Left forelimb (tissue), 1 donor: ENCODE measurements around the gene ARVCF.

ENCODE experiments used
- DNase-seq: peaks from one replicate; pipeline ENCODE4 v3.0.0-alpha.2; 2018; ENCODE audit warnings: low spot score

ARVCF gene

DNA sequence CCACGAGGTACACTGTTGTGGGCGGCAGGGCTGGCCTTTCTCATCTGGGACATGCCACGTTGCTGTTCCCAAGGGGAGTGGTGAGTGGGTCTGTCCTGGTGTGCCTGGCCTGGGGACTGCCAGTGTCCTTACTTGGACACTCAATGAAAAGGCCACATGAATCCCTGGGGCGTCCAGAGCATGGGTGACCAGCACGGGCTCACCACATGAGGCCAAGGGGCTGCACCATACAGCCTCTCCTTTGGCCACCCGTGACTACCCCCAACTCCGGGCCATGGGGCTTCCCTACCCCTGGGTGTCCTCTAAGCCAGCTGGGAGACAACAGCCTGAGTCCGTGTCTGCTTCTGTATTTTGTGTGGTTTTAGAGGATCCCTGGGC is 54.8 kb downstream of the ARVCF start:
- DNase-seq: no peak

DNA sequence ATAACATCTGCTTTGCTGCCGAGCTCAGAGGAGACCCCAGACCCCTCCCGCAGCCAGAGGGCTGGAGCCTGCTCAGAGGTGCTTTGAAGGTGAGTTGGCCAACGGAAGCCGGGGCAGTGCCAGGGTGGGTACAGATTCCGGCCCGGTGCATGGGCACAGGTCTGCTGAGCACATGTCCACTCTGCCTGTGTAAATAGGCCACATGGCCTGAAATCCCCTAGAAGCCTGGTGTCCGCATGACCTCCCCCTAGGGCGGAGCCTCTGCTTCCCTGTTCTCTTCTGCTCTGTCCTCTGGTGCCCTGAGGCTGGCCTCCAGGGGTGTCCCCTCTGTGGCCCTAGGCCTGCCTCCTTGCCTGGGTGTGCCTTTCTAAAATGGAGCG is 55.4 kb downstream of the ARVCF start:
- DNase-seq: no peak

DNA sequence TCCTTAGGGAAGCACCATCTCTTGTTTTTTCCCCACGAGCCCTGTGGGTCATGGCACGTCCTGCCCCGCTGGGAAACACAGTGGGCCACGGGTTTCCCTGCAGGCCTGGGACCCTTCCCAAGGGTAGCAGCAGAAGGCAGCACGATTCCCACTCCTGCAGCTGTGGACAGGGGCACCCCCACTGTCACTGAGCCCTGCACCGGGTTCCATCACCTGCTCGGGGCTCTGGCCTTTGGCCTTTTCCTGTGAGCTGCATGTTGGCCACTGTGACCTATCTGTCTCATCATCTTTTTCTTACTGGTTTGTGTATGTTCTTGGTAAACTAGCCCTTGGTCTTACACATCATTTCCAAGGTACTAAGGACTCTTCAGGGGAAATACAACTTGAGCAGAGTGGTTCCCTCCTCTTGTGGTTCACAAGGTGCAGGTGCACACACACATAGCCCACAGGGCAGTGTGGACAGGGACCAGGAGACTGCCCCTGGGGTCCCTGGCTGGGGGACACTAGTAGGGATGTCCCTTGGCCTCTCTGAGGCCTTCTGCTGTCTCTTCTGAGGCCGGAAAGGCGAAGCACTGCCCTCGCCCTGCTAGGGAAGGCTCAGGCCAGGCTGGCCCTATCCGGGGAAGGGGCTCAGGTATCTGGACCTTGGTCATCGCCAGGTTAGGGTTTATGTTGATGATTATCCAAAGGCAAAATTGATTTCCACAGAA is 56.0 kb downstream of the ARVCF start:
- DNase-seq: no peak

DNA sequence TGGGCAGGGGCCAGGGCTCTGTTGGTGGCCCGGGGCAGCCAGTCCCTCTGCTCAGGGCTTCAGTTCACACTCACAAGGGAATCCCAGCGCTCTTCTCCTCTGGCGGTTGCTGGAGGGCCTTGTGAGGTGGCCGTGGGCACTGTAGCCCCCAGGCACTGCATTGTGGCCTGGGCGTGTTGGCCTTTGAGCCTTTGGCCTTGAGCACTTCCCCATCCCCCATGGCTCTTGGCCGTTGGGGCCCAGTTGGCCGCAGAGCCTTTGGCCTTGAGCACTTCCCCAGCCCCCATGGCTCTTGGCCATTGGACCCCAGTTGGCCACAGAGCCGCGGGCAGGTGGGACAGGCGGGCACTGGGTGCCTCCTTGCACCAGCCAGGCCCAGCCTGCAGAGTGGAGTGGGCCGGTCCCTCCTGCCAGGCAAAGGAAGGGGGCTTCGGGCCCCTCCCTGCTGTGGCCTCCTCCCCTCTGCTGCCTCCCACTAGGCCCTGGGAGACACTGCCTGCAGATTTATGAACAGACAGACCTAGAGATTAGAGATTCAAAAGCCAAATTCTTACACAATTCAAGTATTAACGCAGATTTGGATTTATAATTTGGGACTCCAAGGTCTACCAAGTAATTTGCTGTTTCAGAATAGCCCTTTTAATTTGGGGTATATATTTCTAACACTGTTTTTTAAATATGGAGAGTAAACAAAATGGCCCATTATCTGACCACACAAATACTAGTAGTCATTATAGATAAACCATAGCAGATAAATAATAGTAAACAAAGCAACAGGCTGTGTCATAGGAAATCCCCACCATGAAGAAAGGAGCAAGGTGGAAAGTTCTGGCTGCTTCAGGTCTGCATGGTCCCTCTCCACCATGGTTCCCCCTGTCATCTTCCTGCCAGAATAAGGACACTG is 56.8 kb downstream of the ARVCF start:
- DNase-seq: no peak

DNA sequence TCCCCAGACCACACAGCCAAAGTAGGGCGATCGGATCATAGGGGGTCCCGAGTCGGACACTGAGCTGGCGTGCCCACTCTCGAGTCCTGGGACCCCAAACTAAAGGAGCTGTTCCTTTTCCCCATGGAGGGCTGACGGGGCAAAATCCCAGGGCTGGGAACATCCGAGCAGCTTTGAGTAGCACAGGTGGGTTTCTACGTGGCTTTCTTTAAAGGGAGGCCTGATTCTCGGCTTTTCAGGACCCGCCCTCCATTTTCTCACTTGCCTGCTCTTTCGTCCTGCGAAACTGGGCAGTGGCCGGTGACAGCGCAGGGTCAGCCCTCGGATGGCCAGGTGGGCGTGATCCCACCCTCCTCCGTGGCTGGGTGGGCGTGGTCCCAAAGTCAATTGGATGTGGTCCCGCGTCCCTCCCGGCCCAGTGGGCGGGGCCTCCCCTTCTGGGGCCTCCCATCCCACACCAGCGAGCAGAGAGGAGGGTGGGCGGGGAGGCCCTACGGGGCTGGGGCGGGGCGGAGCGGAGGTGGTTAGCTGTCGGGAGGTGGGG is 57.5 kb downstream of the ARVCF start:
- DNase-seq: peak; percentile 88

DNA sequence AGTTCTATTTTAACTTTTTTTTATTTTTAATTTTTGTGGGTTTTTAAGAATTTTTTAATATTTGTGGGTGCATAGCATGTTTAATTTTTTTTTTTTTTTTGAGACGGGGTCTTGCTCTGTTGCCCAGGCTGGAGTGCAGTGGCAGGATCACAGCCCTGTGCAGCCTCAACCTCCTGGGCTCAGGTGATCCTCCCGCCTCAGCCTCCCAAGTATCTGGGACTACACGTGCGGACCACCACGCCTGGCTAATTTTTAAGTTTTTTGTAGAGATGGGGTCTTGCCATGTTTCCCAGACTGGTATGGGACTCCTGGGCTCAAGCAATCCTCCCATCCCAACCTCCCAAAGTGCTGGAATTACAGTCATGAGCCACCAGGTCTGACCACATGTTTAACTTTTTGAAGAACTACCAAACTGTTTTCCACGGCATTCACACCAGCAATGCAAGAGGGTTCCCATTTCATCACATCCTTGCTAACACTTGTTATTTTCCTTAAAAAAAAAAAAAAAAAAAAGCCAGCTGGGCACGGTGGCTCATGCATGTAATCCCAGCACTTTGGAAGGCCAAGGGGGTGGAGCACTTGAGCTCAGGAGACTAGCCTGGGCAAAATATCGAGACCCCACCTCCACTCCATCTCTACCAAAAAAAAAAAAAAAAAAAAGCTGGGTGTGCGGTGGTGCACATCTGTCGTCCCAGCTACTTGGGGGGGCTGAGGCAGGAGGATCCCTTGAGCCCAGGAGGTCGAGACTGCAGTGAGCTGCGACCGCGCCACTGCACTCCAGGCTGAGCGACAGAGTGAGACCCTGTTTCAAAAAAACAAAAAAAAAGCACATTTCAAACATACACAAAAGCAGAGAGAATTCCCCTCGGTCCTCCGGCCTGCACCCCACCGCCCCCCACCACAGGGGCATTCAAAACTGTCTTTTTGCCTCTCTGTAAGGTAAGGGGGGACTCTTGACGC is 58.3 kb downstream of the ARVCF start:
- DNase-seq: no peak

DNA sequence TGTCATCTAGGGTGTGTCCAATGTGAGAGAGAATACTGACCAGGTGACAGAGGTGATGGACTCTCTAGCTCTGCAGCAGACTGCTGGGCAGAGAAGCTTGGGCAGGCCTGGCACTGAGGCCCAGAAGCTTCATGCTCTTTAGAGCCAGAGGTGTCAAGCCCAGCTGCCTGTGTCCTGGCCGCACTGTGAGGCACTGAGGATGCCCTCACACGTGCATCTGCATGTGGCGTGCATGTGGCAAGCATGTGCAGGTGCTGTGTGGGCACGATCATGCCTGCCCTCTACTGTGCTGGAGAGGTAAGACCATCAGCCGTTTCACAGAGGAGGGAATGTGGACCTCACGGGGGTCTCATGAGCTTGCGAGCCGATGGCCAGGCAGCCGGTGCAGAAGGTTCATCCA is 59.2 kb downstream of the ARVCF start:
- no peak for DNase-seq

DNA sequence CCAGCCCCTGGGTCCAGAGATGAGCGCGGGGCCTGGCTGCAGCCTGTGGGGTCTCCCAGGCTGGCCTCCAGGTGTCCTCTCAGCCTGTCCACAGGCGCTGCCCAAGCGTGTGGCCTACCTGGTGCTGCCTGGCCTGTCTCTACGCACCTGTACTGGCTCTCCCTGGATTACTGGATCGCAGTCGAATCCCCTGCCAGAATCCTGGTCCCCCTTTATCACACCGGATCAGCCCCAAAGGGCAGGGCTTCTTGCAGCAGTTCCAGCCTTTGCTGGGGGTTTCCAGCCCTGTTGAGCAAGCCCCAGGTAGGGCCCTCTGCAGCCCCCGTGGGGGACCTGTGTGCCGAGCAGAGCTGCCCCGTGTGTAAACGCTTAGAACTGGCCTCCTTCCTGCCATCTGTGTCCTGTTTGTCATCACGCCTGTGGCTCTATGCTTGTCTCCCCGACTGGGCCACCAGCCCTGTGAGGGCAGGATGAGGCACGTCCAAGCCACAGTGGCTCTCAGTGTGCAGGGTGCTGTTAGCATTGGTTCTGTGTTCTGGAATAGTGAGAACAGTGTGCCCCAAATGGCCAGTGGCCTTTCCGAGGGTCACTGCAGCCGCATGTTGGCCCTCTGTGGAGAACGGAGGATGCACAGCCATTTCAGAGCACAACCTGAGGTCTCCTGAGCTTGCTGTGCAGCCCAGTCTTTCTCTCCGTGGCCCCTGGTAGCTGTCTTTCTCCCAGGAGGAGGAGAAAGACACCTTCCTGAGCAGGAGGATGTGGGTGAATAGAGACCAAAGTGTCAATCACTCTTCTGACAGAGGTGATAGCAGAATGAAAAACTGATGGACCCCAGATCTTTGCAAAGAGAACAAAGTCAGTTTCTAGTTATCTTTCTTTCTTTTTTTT is 61.1 kb downstream of the ARVCF start:
- DNase-seq: no peak

DNA sequence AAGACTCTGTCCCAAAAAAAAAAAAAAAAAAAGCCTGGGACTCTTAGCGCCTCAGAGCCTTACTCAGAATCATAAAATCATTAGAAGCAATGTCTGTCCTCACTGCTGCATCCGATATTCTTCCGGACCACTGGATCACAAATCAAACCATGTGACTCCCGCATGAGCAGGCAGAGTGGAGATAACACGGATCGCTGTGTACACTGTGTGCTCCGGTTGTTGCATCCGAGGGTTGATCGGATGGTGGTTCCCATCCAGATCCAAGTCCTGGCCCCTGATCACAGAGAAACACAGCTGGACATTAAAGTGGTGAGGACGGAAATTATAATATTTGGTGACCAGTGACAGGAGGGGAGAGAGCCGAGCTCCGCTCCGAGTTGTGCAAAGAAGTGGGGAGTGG is 65.3 kb downstream of the ARVCF start:
- no peak for DNase-seq

DNA sequence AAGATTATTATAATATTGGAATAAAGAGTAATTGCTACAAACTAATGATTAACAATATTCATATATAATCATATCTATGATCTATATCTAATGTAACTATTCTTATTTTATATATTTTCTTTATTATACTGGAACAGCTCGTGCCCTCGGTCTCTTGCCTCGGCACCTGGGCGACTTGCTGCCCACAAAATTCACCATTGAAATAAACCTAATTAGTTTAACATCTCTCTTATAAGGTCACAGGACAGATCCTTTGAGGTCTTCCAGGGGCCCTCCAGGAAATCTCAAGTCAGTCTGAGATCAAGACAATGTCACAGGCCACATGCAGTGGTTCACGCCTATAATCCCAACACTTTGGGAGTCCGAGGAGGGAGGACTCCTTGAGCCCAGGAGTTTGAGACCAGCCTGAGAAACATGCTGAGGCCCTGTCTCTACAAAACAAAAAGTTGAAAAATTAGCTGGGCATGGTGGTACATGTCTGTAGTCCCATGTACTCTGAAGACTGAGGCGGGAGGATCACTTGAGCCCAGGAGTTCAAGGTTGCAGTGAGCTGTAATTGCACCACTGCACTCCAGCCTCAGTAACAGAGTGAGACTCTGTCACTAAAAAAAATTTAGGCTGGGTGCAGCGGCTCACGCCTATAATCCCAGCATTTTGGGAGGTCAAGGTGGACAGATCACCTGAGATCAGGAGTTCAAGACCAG is 68.4 kb downstream of the ARVCF start:
- no peak for DNase-seq

DNA sequence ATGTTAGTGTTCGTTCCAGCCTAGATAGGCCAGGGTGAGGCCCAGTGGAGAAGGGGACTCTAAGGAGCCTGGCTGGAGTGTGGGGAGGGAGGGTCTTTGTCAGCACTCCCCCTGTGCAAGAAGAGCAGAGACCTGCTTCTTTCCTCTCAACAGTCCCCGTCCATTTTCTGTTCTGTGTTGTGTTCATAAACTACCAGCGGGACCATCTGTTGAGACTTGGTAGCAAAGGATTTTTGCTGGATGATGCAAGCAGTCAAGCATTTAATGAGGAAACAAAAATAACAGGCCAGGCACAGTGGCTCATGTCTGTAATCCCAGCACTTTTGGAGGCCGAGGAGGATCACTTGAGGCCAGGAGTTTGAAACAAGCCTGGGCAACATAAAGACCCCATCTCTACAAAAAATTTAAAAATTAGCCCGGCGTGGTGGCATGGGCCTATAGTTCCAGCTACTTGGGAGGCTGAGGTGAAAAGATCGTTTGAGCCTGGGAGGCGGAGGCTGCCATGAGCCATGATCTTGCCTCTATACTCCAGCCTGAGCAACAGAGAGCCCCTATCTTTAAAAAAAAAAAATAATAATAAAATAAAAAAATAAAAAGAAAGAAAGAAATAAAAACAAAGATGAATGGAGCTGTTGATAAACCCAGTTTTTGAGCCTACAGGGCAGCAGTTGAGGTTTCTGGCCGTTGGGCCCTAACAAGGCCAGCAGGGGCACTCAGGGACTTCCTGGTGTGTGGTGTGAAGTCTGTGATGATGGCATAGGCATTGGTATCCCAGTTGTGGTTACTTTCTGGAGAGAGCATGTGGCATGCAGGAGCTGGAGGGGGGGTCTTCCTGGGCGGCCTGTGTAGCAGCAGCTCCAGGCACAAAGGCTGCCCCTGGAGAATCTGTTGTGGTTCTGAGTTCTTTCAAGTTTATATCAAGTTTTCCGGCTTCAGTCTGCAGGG is 73.3 kb downstream of the ARVCF start:
- DNase-seq: no peak

DNA sequence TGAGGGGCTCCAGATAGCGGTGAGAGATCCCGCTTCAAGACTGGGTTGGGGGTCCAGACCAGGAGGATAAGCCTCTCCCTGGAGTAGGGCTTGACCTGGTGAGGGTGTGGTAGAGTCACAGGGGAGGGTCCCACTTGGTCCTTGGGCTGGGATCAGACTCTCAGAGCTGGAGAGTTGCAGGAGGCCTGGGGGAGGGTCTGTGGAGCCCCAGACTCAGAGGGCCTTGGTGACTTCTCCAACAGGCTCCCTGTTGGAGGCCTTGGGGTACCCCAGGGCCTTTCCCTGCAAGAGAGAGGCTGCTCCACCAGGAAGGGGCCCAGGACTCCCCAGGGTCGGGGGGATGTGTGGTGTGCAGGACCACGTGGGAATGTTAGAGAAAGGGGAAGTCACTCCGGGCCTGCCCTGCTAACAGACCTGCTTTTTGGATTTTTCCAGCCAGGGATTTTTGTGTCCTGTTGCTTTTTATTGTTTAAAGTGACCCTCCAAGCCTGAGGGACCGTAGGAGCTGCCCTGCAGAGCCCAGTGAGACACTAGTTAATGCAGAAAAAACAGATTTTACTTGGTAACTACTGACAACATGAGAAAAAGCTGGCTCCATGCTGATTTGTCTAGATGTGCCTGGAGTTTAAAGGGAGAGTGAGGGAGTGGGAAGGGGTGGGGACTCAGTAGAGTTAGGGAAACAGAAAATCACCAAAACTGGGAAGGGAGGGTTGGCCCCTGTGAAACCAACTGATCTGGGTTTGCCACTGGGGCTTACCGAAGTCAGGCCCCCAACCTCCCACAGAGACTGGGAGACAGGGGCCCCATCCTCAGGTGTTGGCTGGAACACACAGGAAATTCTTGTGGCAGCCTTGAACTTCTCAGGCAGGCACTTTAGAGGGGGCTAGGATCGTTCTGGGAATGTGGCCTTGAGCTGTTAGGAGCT is 74.2 kb downstream of the ARVCF start:
- no peak for DNase-seq

DNA sequence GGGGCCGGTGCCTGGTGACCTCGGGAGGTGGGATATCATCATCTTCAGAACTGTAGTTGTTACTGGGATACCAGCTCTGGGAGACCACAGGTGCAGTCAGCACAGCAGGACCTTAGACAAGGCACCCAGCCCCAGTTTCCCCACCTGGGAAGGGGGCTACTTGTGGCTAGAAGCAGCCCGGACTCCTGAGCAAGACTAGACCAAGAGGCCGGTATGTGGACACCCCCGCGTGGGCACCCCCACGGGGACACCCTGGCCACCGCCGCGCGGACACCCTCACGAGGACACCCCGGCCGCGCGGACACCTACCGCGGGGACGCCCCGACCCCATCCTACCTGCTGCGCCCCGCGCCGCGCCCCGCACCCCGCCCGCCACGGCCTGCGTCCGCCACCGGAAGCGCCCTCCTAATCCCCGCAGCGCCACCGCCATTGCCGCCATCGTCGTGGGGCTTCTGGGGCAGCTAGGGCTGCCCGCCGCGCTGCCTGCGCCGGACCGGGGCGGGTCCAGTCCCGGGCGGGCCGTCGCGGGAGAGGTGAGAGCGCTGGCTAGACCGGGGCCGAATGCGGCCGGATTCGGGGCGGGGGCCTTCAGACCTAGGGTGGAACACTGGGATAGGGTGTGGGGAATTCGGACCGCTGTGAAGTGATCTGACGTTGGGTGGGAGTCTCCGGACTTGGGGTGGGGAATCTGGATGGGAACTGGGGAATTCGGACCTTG is 75.1 kb downstream of the ARVCF start, which contains the start of the genes COMT and TXNRD2:
TSS of gene COMT (plus strand) at position 408 of the 718 bp plus-strand sequence. CDS start 20,755 bp downstream, outside the sequence.
TSS of gene TXNRD2 (minus strand) at position 454 of the 718 bp plus-strand sequence. CDS start at position 439, 15 bp downstream.
- DNase-seq: no peak

DNA sequence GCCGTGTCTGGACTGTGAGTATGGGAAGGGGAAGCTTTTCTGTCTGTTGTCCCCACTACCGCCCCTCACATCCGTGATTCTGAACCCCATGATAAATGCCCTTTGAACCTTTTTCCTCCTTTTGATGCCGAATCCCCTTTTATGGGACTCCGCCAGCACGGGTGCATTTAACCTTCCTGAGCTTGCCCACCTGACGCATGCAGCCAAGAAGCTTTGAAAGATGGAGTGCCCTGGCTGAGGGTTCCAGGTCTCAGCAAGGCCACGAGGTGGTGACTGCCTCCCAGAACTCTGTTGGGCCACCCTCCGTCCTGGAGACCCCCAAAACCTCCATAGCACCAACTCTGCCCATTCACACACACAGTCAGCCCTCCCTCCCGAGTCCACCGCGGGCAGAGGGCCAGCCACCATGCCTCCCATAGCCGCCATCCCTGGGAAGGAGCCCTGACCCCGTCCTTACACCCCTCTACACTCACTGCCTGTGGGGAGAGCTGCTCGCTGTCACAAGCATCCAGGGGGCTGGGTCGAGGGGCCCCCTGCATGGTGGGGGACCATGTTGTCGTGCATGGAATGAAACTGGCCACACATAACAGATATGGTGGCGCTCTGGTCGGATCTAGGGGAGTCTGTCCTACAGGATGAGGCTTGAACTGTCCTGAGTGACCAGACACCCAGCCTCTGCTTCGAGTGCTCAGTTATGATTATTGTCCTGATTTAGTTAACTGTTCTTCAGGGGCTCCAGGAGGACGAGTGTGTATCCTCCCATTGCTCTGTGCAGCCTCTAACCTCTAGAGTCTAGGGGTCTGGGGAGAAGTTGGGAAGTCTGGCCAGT is 75.9 kb downstream of the ARVCF start:
- DNase-seq: no peak

DNA sequence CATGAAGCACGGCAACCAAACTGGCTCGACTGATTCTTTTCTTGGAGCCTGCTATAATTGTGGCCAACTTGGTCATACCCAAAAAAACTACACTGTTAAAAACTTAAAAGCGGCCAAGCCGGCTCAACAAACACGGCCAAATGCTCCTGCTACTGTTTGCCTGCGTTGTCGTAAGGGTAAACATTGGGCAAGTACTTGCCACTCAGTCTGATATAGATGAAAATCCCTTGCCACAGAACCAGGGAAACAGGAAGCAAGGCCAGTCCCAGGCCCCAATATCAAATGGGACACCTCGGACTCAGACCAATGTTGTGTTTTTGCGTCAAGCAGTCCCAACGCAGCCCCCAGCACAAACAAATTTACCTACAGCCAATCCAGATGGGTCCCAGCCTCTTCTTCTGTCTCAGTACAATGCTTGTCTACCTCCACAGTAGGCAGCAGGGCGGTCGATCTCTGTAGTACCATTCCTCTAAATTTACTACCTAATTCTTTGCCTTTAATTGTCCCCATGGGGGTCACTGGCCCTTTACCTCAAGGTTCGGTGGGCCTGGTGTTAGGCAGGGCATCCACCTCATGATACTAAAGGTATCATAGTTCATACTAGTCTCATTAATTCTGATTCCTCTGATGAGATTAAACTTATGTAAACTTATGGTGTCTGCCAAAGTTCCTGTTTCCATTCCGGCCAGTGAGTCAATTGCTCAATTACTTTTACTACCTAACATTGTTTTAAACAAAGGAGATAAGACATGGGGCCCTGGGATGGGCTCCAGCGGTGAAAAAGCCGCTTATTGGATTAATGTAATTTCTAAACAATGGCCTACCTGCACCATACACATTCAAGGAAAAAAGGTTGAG is 78.8 kb downstream of the ARVCF start:
- no peak for DNase-seq
